ENCODE results near the gene RABL2A.
"Not testable (repeated sequence)": the region's sequence is repeated elsewhere in the genome, so short reads cannot be mapped to it uniquely, and the experiment has no call there.

GRCh38 chr2:113650834-113651815 is 24.1 kb downstream of the RABL2A start:
- not testable (repeated sequence) for TF ChIP-seq CTCF (IDR thresholded peaks at IDR 0.05 in 2 of 3, conservative IDR thresholded peaks at IDR 0.05 in 1 of 3; ENCODE audit: borderline replicate concordance in 1 of 3, insufficient read depth in 1 of 3, low read depth in 2 of 3, low read length in 2 of 3); YY1 (IDR thresholded peaks at IDR 0.05; ENCODE audit: extremely low read depth, insufficient replicate concordance, low read depth, low read length); TCF7L2 (IDR thresholded peaks at IDR 0.05; ENCODE audit: borderline replicate concordance, extremely low read depth, insufficient read depth, insufficient read length); ATF3 (IDR thresholded peaks at IDR 0.05); CEBPB (IDR thresholded peaks at IDR 0.05; ENCODE audit: low read depth); EZH2 (IDR thresholded peaks at IDR 0.05); RAD21 (IDR thresholded peaks at IDR 0.05; ENCODE audit: low read depth); POLR2AphosphoS5 (IDR thresholded peaks at IDR 0.05; ENCODE audit: low read depth, low read length); FOSL1 (IDR thresholded peaks at IDR 0.05; ENCODE audit: low read depth); JUND (IDR thresholded peaks at IDR 0.05); MAX (IDR thresholded peaks at IDR 0.05); ZNF274 (IDR thresholded peaks at IDR 0.05; ENCODE audit: low read depth, low read length)

Data from HCT116 (cell line).